ENCODE results near the gene SLC25A47.
"Not testable (repeated sequence)": the region's sequence is repeated elsewhere in the genome, so short reads cannot be mapped to it uniquely, and the experiment has no call there.

The SLC25A47 gene

DNA sequence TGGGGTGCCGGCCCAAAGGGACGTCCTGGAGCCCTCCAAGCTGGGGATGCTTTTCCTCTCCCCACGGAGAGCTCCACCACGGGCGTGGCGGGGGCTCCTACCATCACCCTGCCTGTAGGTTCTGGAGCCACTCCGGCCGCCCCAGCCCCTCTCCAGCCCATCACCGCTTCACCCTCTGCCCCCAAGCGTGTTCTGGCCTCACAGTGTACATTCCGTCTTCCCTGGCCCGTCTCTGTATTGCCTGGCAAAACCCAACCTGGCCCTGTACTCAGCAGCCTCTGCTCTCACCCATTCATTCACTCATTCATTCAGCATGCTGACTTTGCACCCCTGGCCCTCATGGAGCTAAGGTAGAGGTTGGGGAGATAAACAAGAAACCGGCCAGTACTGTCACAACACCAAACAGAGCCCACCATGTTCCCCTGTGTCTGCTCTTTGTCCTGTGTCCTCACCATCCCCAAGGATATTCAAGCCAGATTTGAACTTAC is 37.2 kb upstream of the SLC25A47 start:
- TF ChIP-seq, protein P1, sequence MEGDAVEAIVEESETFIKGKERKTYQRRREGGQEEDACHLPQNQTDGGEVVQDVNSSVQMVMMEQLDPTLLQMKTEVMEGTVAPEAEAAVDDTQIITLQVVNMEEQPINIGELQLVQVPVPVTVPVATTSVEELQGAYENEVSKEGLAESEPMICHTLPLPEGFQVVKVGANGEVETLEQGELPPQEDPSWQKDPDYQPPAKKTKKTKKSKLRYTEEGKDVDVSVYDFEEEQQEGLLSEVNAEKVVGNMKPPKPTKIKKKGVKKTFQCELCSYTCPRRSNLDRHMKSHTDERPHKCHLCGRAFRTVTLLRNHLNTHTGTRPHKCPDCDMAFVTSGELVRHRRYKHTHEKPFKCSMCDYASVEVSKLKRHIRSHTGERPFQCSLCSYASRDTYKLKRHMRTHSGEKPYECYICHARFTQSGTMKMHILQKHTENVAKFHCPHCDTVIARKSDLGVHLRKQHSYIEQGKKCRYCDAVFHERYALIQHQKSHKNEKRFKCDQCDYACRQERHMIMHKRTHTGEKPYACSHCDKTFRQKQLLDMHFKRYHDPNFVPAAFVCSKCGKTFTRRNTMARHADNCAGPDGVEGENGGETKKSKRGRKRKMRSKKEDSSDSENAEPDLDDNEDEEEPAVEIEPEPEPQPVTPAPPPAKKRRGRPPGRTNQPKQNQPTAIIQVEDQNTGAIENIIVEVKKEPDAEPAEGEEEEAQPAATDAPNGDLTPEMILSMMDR (conservative IDR thresholded peaks at IDR 0.05; ENCODE audit: low read depth, low read length) = no peak
- DNase-seq (ENCODE audit: low read depth) = no peak
- H3K4me3 ChIP-seq (ENCODE audit: low read depth, low read length) = peak overlapping the region; percentile 75

DNA sequence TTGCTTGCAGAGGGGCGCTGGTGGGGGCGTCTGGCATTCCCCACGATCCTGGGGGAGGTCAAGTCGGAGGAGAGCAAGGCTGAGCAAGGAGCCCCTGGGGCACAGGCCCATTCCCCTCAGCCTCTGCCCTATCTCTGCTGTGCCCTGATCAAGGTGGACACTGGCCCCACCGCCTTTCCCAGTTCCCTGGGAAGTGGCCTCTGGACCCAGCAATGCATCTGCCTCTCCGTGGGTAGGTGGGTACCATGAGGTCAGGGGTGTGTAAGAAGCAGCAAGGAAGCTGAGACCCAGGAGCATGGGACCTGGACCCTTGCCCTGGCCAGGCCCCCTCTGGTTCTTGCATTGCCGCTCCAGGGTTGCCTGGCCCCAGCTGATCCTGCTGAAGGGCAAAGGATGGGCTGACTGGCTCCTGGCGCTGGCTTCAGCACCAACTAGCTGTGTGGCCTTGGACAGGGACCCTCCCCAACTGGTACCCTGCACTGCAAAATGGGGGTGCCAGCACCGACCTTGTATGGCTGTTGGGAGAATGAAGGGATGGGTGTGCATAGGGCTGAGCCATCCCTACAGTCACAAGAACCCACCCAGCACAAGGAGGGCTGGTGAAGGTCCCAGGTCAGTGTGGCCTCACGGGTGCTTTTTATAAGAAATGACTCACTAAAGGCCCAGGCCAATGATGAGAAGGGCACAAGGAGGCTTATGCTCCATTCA is 36.5 kb upstream of the SLC25A47 start:
- no peak for DNase-seq (ENCODE audit: low read depth)
- no peak overlapping the region for H3K4me3 ChIP-seq (ENCODE audit: low read depth, low read length)
- TF ChIP-seq, protein P1 (conservative IDR thresholded peaks at IDR 0.05; ENCODE audit: low read depth, low read length) = no peak

DNA sequence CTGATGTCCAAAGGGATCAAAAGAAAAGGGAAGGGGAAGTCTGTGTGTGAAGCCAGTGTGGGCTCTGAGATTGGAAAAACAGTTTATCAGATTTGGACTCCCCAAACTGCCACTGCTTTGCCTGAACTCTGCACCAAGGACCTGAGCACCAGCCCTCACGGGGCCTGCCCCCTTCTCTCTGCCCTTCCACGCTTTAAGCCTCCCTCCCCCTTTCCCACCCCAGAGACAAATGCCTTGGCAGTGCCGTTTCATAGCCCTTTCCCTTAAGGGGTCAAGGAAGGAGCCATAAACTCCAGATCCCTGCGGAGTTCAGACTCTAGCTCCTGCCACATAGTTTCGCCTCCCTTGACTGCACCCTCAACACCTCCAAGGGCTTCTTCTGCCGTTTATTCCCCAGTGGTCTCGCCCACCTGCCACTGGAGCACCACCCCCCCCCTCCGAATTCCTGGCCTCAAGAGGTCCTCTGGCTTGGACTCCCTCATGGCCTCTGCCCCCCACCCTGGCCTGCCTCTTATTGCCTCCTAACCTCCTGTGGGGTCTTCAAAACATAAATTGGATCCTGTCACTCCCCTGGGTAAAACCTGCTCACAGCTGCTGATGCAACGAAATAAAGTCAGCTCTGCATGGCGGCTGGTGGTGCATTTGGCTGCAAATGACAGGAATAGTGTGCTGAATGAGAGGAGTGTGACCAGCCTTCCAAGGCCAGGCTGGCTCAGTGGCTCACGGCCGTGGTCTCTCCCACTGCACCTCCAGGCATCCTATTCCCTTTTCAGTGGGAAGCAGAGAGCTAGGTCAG is 35.7 kb upstream of the SLC25A47 start:
- H3K4me3 ChIP-seq (ENCODE audit: low read depth, low read length) = no peak overlapping the region
- TF ChIP-seq, protein P1 (conservative IDR thresholded peaks at IDR 0.05; ENCODE audit: low read depth, low read length) = no peak
- no peak for DNase-seq (ENCODE audit: low read depth)

DNA sequence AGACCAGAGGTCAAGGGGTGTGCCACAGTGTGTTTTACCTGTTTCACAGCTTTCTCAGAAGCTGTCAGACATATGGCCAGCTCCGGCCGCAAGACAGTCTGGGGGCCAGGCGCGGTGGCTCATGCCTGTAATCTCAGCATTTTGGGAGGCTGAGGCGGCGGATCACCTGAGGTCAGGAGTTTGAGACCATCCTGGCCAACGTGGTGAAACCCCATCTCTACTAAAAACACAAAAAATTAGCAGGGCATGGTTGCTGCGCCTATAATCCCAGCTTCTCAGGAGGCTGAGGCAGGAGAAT is 35.2 kb upstream of the SLC25A47 start:
- DNase-seq (ENCODE audit: low read depth); H3K4me3 ChIP-seq (ENCODE audit: low read depth, low read length): not testable (repeated sequence)

DNA sequence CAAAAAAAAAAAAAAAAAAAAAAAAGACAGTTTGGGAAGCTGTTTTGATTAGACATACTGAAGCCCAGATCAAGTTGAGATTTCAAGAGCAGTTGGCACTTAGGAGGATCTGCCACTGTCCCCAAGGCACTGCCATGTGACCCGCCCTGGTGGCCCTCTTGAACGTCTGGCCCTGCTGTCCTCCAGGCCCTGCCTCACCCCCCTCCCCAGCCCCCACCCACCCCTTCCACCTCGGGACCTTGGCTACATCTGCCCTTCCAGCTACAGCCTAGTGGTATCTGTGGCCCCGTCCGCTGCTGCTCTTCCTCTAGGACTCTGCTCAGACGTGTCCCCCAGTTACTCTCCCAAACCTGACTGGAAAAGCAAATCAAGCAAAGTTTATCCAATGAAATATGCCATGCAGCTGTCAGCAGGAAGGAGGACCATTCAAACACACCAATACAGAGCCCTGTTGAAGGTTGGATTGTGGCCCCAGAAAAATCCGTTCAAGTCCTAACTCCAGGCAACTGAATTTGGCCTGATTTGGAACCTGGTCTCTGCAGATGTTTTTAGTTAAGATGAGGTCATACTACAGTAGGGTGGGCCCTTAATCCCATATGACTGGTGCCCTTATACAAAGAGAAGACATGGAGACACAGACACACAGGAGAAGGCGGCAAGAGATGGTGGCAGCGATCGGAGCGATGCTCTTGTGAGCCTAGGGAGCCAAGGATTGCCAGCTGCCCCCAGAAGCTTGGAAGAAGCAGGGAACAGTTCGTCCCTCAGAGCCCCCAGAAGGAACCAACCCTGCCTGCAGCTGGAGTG is 34.6 kb upstream of the SLC25A47 start:
- no peak overlapping the region for H3K4me3 ChIP-seq (ENCODE audit: low read depth, low read length)
- TF ChIP-seq, protein P1 (conservative IDR thresholded peaks at IDR 0.05; ENCODE audit: low read depth, low read length) = no peak
- DNase-seq (ENCODE audit: low read depth) = no peak

DNA sequence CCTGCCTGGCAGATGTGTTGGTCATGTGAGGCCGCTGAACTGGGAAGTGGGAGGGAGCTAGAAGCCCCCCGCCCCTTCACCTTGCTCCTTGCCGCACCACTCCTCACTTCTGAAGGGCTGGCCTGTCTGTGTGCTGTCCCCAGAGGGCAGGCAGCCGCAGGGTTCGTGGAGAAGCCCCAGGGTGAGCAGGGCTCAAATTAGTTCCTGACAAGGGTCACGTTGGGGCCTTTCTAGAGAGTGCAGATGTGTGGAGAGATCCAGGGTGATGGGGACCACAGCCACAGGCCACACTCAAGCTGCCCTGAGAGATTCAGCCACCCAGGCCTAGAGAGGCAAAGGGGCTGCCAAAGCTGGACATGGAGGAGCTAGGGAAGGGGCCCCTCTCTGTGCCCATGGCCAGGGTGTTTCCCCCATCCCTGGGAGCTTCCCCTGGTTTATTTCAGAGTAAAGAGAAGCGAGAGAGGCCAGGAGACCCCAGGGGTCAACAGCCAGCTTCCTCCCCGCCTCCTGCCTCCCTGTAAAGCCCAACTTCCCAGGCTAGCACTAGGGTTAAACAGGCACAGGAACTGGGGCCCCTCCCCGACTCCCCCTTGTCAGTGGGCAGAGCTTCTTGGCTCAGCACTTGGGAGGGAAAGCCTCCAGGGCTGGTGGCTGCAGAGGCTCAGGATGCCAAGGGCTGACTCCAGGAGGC is 33.1 kb upstream of the SLC25A47 start:
- H3K4me3 ChIP-seq (ENCODE audit: low read depth, low read length) = no peak overlapping the region
- TF ChIP-seq, protein P1 (conservative IDR thresholded peaks at IDR 0.05; ENCODE audit: low read depth, low read length) = no peak
- DNase-seq (ENCODE audit: low read depth) = no peak

Data from choroid plexus epithelial cell (primary cell).